Endothelial cell of hepatic sinusoid (primary cell): ENCODE measurements around the gene CTNND1.
"Not testable (repeated sequence)": the region's sequence is repeated elsewhere in the genome, so short reads cannot be mapped to it uniquely, and the experiment has no call there.

ENCODE experiments used
- in situ Hi-C: cut with HindIII; loops from 2 replicates; pipeline ENCODE4 v1.10.0; 2017; ENCODE audit warnings: low sequenced_read_pairs

CTNND1 gene

GRCh38 chr11:57761301-57762234 is at the start of gene CTNND1:
TSS of gene CTNND1 (plus strand) at chr11:57761802. CDS start at chr11:57791479, 29,677 bp downstream.
- in situ Hi-C loops = no loop called here

- in situ Hi-C loops = loop anchor here (5.0 kb wide), 3 partner anchors 45 to 90 kb away; partner anchors contain the start of gene ZDHHC5
These were observed 49.1 kb upstream of the CTNND1 start, which contains the start of gene TMX2 for GRCh38 chr11:57712256-57713150. TSS of gene TMX2 (plus strand) at chr11:57712593. CDS start at chr11:57712619, 26 bp downstream.

GRCh38 chr11:57713835-57714234 is 47.8 kb upstream of the CTNND1 start:
- in situ Hi-C loops = loop anchor here (5.0 kb wide), 3 partner anchors 47 to 88 kb away; partner anchors contain the start of gene ZDHHC5

GRCh38 chr11:57716726-57717125 is 44.9 kb upstream of the CTNND1 start:
- in situ Hi-C loops = not testable (repeated sequence)

GRCh38 chr11:57727185-57727584 is 34.4 kb upstream of the CTNND1 start:
- in situ Hi-C loops = no loop called here

- in situ Hi-C loops = no loop called here
These were observed 32.8 kb upstream of the CTNND1 start for GRCh38 chr11:57728829-57729228.

- in situ Hi-C loops = no loop called here
These were observed 32.1 kb upstream of the CTNND1 start for GRCh38 chr11:57729479-57729878.

GRCh38 chr11:57732661-57733060 is 28.9 kb upstream of the CTNND1 start:
- in situ Hi-C loops = loop anchor here (5.0 kb wide), 1 partner anchor 50 kb away; no protein-coding TSS in a partner anchor

GRCh38 chr11:57735619-57736298 is 25.8 kb upstream of the CTNND1 start:
- in situ Hi-C loops = no loop called here

- in situ Hi-C loops = loop anchor here (5.0 kb wide), 2 partner anchors 39 to 61 kb away; no protein-coding TSS in a partner anchor
These were observed 20.2 kb upstream of the CTNND1 start, which contains the start of gene SELENOH for GRCh38 chr11:57741132-57742086. TSS of gene SELENOH (plus strand) at chr11:57741491. CDS start at chr11:57741596, 105 bp downstream.

GRCh38 chr11:57742087-57742452 is 19.5 kb upstream of the CTNND1 start:
- in situ Hi-C loops = loop anchor here (5.0 kb wide), 2 partner anchors 40 to 60 kb away; no protein-coding TSS in a partner anchor

GRCh38 chr11:57744357-57744756 is 17.2 kb upstream of the CTNND1 start:
- in situ Hi-C loops = loop anchor here (5.0 kb wide), 2 partner anchors 42 to 58 kb away; no protein-coding TSS in a partner anchor

- in situ Hi-C loops = no loop called here
These were observed 16.4 kb upstream of the CTNND1 start for GRCh38 chr11:57745206-57745605.

GRCh38 chr11:57746920-57747319 is 14.7 kb upstream of the CTNND1 start:
- in situ Hi-C loops = no loop called here

- in situ Hi-C loops = no loop called here
These were observed 10.4 kb upstream of the CTNND1 start for GRCh38 chr11:57751176-57751575.

GRCh38 chr11:57751676-57752253 is 9.8 kb upstream of the CTNND1 start, which contains the start of gene BTBD18:
TSS of gene BTBD18 (minus strand) at chr11:57751819. CDS start at chr11:57751188, 631 bp downstream.
- in situ Hi-C loops = no loop called here

GRCh38 chr11:57752954-57753353 is 8.6 kb upstream of the CTNND1 start:
- in situ Hi-C loops = no loop called here

- in situ Hi-C loops = no loop called here
These were observed 3.4 kb upstream of the CTNND1 start for GRCh38 chr11:57758174-57758573.
